ENCODE results near the gene POU4F2. TPM values are rescaled to one million over a fixed set of nuclear protein-coding genes. Genes with fewer than 3 reads are reported as not detected.
A peak's percentile ranks its signal among the peaks of the same experiment; 100 is the strongest.
"Not testable (repeated sequence)": the region's sequence is repeated elsewhere in the genome, so short reads cannot be mapped to it uniquely, and the experiment has no call there.

Gene POU4F2
- total RNA-seq, 1 experiment from 2014 or later: not detected

DNA sequence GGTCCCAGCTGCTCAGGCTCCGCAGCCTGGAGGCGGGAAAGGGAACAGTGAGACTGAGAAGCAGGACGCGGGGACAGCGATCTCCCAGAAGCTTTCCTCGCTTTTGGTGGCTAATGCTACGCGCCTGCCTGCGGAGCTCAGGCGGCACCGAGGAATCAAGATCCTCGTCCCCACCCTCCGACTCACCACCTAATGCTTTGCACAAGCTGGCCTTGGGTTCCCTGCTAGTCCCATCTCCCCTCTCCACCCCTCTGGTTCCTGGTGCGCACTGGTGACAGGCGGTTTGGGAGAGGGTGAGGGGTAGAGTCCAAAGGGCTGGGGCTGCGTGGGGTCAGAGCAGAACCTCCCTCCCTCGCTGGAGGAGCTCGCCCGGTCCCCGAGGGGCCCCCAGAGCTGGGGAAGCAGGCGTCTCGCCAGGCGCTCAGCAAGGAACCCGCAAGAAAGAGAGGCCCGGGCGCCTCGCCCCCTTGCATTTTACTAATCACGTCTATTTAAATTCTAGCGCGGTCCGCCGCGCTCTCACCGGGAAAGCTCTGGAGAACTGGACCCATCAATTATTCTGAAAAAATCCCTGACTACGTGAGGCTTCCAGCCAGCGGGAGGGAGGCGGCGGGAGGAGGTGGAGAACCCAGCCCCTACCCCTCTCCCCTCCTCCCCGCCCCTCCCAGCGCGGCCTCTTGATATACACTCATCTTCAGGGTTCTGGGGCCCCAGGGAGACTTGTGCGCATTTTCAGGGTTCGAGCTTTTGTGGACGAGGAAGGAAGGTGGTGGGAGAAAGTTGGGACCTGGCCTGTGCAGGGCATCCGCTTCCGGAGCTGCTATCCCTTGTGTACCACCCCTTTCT, 9.1 kb downstream of the POU4F2 start:
- Histone ChIP-seq H3K36me3 (no peaks in the 10 kb centered on the region), H3K27me3 (no peaks in the 10 kb centered on the region; the same call in 1 of the 2 replicates), H3K4me3 (no peak overlapping the region), H3K9me3 (no peaks in the 10 kb centered on the region)
- DNase-seq: no peak

DNA sequence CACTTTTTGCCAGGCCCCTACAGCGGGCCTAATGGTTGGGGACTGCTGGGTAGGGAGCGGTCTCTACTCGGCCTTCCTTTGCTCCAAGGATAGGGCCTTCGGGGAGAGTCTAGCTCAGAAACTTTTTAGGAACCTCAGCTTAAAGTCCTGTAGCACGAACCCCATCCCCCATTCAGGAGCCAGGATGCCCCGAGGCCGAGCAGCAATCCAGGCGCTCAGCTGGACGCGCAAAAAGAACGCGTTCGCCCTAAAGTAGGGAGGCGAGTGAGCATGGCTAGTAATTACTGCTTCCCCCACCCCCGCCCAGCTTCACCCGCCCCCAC, 9.7 kb downstream of the POU4F2 start:
- no peaks in the 10 kb centered on the region; the same call in 1 of the 2 replicates for H3K27me3 ChIP-seq
- H3K9me3 ChIP-seq: no peaks in the 10 kb centered on the region
- no peaks in the 10 kb centered on the region for H3K36me3 ChIP-seq
- DNase-seq: no peak
- H3K4me3 ChIP-seq: no peak overlapping the region

DNA sequence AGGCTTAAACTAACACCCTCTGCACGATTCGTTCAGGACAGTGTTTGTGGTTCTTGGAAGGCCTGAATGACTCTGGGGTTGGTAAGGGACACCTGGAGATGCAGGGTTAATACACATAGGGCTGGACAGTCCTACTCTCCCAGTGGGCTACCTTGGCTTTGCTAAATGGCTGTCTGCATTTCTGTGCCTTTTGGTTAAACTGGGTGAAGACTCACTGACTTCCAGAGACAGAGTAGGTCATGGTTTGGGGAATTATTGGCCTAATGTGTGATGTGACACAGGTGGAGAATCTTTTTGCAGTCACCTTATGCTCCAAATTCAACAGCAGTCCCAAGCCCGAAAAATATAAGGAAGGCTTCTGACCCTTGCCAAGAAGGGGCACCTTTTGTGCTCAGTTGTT, 10.5 kb downstream of the POU4F2 start:
- DNase-seq: no peak
- Histone ChIP-seq H3K4me3 (no peak overlapping the region), H3K9me3 (no peaks in the 10 kb centered on the region), H3K36me3 (no peaks in the 10 kb centered on the region), H3K27me3 (no peaks in the 10 kb centered on the region; the same call in 1 of the 2 replicates)

DNA sequence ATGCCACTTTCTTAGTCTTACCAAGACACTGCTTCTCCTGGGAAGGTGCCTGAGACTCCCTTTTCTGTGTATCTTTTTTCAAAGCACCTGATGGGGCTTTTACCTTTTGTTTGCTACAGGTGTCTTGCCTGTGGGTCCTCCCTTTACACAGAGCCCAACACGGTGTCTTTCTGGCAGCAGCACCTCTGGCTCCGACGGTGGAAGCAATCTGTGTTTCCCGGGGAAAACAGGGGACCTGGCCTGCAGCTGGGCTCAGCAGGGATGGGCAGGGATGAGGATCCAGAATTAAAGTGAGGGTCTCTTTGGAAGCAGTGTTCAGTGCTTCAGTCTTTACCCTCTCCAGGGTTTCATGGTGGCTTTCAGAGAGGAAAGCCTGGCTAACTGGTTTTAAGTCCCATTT, 11.3 kb downstream of the POU4F2 start:
- H3K36me3 ChIP-seq: no peaks in the 10 kb centered on the region
- H3K9me3 ChIP-seq: no peaks in the 10 kb centered on the region
- no peaks in the 10 kb centered on the region; the same call in 1 of the 2 replicates for H3K27me3 ChIP-seq
- no peak overlapping the region for H3K4me3 ChIP-seq
- DNase-seq: no peak

- H3K4me3 ChIP-seq: peak overlapping the region; percentile 20; the same call in 1 of the 2 replicates
- no peaks in the 10 kb centered on the region for H3K27me3 ChIP-seq
- no peaks in the 10 kb centered on the region for H3K9me3 ChIP-seq
- DNase-seq: peak; percentile 5
- H3K36me3 ChIP-seq: no peaks in the 10 kb centered on the region
Observed at GRCh38 chr4:146654687-146655520, 16.2 kb downstream of the POU4F2 start.

DNA sequence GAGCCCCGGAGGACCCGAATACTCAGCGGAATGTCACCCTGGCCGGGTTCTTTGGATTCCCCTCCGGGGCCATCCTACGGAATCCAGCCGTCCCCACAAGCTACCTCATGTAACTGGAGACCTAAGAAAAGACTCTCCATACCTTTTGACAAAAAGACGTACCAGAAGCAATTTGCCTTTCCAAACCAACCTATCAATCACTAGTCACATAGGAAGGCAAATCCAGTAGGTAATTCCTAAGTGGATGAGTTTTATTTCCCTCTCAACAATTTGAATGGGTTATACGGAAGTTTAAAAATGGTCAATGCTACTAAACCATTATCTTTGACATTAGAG, 16.8 kb downstream of the POU4F2 start:
- Histone ChIP-seq H3K9me3 (no peaks in the 10 kb centered on the region), H3K4me3 (peak overlapping the region; percentile 20; the same call in 1 of the 2 replicates), H3K27me3 (no peaks in the 10 kb centered on the region), H3K36me3 (no peaks in the 10 kb centered on the region)
- DNase-seq: no peak

GRCh38 chr4:146661367-146661766, 22.7 kb downstream of the POU4F2 start:
- Histone ChIP-seq H3K9me3 (no peaks in the 10 kb centered on the region), H3K36me3 (no peaks in the 10 kb centered on the region), H3K4me3 (no peak overlapping the region), H3K27me3 (no peaks in the 10 kb centered on the region)
- DNase-seq: no peak

GRCh38 chr4:146663968-146664311, 25.2 kb downstream of the POU4F2 start:
- H3K9me3 ChIP-seq, H3K4me3 ChIP-seq, H3K36me3 ChIP-seq, DNase-seq, H3K27me3 ChIP-seq: not testable (repeated sequence)

DNA sequence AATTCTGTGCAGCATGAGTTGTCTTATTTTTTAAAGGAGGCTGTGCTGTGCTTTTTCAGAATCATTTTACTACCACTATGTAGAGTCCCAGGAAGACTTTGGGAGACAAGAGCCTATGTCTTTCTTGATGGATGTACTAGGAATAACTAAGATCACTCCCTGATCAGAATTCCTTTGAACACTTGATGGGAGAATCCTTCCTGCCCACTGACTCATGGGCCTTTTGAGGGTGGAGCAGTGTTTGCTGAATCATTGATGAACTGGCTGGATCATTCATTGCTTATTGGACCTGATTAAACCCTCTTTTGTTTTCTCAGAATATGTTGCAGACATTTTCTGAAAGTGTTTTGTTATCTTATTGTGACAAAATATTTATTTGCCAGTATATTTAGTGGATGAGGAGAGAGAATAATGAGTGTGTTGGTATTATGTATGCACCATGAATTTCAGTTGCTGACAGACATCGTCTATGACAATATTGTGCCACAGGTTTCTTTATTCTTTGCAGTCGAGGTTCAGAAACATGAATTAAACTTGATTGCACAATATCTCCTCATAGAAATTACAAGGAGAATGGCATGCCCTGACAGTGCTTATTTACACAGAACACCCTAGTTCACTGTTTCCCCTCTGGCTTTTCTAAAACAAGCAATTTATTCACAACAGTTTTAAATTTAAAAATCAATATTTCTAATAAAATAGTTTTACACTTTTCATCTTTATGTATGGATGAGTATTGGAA, 36.3 kb downstream of the POU4F2 start:
- no peaks in the 10 kb centered on the region for H3K9me3 ChIP-seq
- H3K4me3 ChIP-seq: no peak overlapping the region
- no peak for DNase-seq
- no peaks in the 10 kb centered on the region for H3K27me3 ChIP-seq
- H3K36me3 ChIP-seq: no peaks in the 10 kb centered on the region

Other genes starting within 250 kb of the POU4F2 start
- 3.7 and 10.2 TPM in 2 replicates for gene SLC10A7, start 117.0 kb upstream of the POU4F2 start, total RNA-seq (2014; rRNA removed; shearing (Covaris generic); ENCODE audit: low replicate concordance)

Measured in MG63 (cell line).